Colonic mucosa (tissue), 4 donors: ENCODE measurements around the gene ABCF3. TPM values are rescaled to one million over a fixed set of nuclear protein-coding genes. Genes with fewer than 3 reads are reported as not detected.

Source experiments
- DNase-seq: peaks from one replicate; pipeline ENCODE4 v3.0.0-alpha.2; 2020
- H3K27ac ChIP-seq: fragments of 200-600 bp; one replicate; pipeline ENCODE4 v1.8.0; 2021
- H3K27me3 ChIP-seq: fragments of 200-600 bp; one replicate; pipeline ENCODE4 v1.8.0; 2021
- H3K36me3 ChIP-seq: fragments of 200-600 bp; one replicate; pipeline ENCODE4 v1.8.0; 2021
- H3K4me1 ChIP-seq: fragments of 200-600 bp; one replicate; pipeline ENCODE4 v1.8.0; 2021; ENCODE audit warnings: mild to moderate bottlenecking
- H3K4me3 ChIP-seq: fragments of 200-600 bp; one replicate; pipeline ENCODE4 v1.8.0; 2021
- H3K9ac ChIP-seq, 2 donors: one replicate each; pipeline ENCODE4 v1.7.0; 2013; ENCODE audit warnings: control low read depth in 2 of 2, low read depth in 2 of 2, low read length in 2 of 2
- H3K9me3 ChIP-seq: fragments of 200-600 bp; one replicate; pipeline ENCODE4 v1.8.0; 2021
- CTCF ChIP-seq: fragments of 200-600 bp; IDR thresholded peaks from one replicate; pipeline ENCODE4 v1.8.0; 2022; ENCODE audit warnings: antibody characterized with exemption, mild to moderate bottlenecking
- intact Hi-C: fragments of 100-400 bp; cut with DNase I; formaldehyde crosslinking; loops from one replicate; pipeline ENCODE4 v1.14.1; 2022
- total RNA-seq, 2 donors: library from RNA; stranded (reverse); fragmentation: NEBNext Ultra II Directional in 1 of 2; extraction: Animal tissue kit (Norgen Biotek cat#: 25700) in 1 of 2; gene quantifications; one replicate each; pipeline ENCODE4 v1.2.1, GENCODE V29; 2021
- donor health status: healthy.
- donor health status: DM: no; HTN: no; CAD: no.
- donor health status: DM: no; HTN: no; CAD: no.

Gene ABCF3
- total RNA-seq, 2 donors from 2014 or later: 54.6 to 82.4 TPM

- intact Hi-C loops: no loop called here
- H3K27me3 ChIP-seq: no peaks in the 10 kb centered on the region
- H3K4me3 ChIP-seq: no peak overlapping the region
- TF ChIP-seq CTCF: no peak
- H3K9ac ChIP-seq: no peak overlapping the region
- no peak overlapping the region for H3K27ac ChIP-seq
- peaks cover 22% of the 10 kb centered on the region for H3K36me3 ChIP-seq
- DNase-seq: no peak
- H3K4me1 ChIP-seq: no peaks in the 10 kb centered on the region
- no peaks in the 10 kb centered on the region for H3K9me3 ChIP-seq
These were observed 6.9 kb downstream of the ABCF3 start for GRCh38 chr3:184192889-184193288.

DNA sequence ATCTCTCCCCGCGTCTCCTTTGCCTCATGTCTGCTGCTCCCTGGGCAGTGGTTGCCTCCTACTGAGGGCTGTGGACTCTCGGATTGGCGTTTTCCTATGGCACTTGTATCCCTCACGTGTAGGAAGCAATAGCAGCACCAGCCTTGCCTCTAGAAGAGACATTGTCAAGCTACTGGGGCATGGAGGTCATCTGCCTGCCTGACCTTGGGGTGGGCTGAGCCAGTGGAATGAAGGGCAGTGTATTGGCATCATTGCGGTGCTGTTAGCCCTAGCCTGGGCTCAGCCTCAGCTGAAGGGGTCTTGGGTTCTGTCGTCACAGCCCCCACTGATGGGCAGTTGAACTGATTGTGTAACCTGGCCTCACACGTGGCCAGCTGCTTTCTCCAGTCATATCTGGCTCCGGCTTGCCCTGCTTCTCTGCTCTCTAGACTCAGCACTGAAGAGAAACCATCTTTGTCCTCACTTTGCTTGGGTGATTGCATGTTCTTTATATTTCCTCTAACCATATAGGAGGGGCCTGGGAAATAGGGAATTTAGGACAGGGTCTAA is 8.1 kb downstream of the ABCF3 start:
- no peaks in the 10 kb centered on the region for H3K9me3 ChIP-seq
- intact Hi-C loops: no loop called here

GRCh38 chr3:184196536-184196935 is 10.5 kb downstream of the ABCF3 start:
- intact Hi-C loops: no loop called here
- Histone ChIP-seq H3K9ac (no peak overlapping the region), H3K27me3 (no peaks in the 10 kb centered on the region), H3K36me3 (peaks cover 9% of the 10 kb centered on the region), H3K9me3 (no peaks in the 10 kb centered on the region), H3K4me1 (no peaks in the 10 kb centered on the region), H3K4me3 (no peak overlapping the region), H3K27ac (no peak overlapping the region)
- no peak for TF ChIP-seq CTCF
- no peak for DNase-seq

More for the DNA sequence above, 8.1 kb downstream of the ABCF3 start:
- no peak for DNase-seq
- Histone ChIP-seq H3K9ac (no peak overlapping the region), H3K4me3 (no peak overlapping the region), H3K27ac (no peak overlapping the region), H3K36me3 (peaks cover 17% of the 10 kb centered on the region), H3K27me3 (no peaks in the 10 kb centered on the region), H3K4me1 (no peaks in the 10 kb centered on the region)
- no peak for TF ChIP-seq CTCF

- Histone ChIP-seq H3K9ac (no peak overlapping the region), H3K4me3 (no peak overlapping the region), H3K27ac (no peak overlapping the region), H3K27me3 (no peaks in the 10 kb centered on the region), H3K9me3 (no peaks in the 10 kb centered on the region), H3K36me3 (no peaks in the 10 kb centered on the region), H3K4me1 (no peaks in the 10 kb centered on the region)
- no peak for TF ChIP-seq CTCF
- DNase-seq: no peak
- intact Hi-C loops: no loop called here
These were observed 12.5 kb downstream of the ABCF3 start for GRCh38 chr3:184198509-184198908.

DNA sequence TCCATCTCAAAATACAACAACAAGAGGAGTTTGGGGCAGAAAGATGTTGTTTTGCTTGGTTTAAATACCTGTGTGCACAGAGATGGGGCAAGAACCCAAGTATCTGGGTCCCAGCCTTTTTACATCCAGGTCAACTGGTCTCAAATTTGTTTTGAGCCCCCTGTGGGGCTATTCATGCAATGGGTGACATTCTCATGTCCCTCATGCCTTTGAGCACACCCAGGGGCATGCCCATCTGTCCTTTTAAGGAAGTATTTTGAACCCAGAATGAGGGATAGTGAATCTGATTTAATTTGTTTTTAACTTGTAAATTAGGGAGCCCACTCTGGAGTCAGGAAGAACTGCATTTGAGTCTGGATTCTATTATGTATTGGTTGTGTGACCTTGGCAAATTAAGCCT is 14.8 kb downstream of the ABCF3 start:
- DNase-seq: no peak
- no peak overlapping the region for H3K9ac ChIP-seq
- TF ChIP-seq CTCF: no peak

GRCh38 chr3:184203526-184203925 is 17.5 kb downstream of the ABCF3 start:
- Histone ChIP-seq H3K4me1 (no peaks in the 10 kb centered on the region), H3K27ac (no peak overlapping the region), H3K4me3 (no peak overlapping the region), H3K9me3 (no peaks in the 10 kb centered on the region), H3K36me3 (no peaks in the 10 kb centered on the region), H3K9ac (no peak overlapping the region), H3K27me3 (no peaks in the 10 kb centered on the region)
- no peak for TF ChIP-seq CTCF
- no peak for DNase-seq
- intact Hi-C loops: no loop called here

More for the DNA sequence above, 14.8 kb downstream of the ABCF3 start:
- H3K36me3 ChIP-seq: no peaks in the 10 kb centered on the region
- no peaks in the 10 kb centered on the region for H3K4me1 ChIP-seq
- intact Hi-C loops: no loop called here
- H3K27me3 ChIP-seq: no peaks in the 10 kb centered on the region
- H3K9me3 ChIP-seq: no peaks in the 10 kb centered on the region
- no peak overlapping the region for H3K4me3 ChIP-seq
- H3K27ac ChIP-seq: no peak overlapping the region
